IPS-NIHi11 (cell line): ENCODE measurements around the gene SMCO2.

Experiments used
- DNase-seq: peaks from one replicate; pipeline ENCODE4 v3.0.0; 2012; ENCODE audit warnings: mixed read lengths, low spot score

Gene SMCO2

DNA sequence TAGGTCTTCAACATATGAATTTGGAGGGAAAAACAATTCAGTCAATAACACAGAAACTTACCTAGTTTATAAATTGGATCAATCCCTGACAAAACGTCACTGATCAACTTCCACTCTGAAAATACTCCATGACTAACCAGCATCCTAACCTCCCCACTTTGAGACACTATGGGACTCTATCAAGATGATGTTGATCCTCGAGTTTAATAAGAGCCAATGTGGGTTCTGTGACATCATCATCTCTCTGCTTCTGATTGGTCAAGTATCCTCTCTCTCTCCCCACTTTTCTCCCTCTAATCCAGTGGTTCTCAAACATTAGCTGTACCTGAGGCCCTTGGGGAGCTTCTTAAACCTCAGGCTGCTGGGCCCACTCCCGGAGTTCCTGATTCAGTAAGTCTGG is at the start of gene SMCO2:
TSS of gene SMCO2 (plus strand) at position 301 of the 400 bp plus-strand sequence. CDS start 23,896 bp downstream, outside the sequence.
- DNase-seq: no peak

DNA sequence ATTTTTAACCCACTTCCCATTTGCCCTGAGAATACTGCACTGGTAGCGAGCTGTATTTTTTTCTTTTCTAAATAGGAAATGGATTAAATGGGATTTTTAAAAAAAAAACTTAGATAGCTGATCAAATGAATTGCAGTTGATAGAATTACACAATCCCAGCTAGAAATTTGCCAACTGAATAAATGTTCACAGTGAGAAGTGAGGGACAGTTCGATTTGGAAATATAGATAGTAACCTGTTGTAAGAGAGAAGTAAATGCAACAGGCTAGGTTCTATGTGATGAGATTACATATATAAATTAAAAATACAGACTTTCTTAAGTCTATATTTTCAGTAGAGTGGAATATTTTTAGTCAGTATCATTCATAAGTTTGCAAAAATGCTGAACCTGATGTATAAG is 48.1 kb upstream of the SMCO2 start:
- no peak for DNase-seq

DNA sequence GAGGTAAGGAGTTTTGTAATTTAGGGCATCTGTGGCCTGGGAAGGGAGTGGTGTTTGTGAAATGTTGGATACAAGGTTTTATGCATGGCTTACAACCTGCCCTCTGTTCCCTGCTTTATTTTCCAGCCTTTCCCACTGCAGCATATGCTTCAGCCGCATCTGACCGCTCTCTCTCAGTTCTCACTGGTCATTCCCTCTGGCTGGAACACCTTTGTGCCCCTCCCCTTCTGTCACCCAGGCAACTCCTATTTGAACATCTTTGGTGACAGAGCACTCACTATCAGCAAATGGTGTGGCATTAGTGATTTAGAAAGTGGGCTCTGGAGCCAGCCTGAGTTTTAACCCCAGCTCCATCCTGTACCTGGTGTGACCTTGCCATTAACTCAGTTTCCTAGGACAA is 47.5 kb upstream of the SMCO2 start:
- DNase-seq: no peak

DNA sequence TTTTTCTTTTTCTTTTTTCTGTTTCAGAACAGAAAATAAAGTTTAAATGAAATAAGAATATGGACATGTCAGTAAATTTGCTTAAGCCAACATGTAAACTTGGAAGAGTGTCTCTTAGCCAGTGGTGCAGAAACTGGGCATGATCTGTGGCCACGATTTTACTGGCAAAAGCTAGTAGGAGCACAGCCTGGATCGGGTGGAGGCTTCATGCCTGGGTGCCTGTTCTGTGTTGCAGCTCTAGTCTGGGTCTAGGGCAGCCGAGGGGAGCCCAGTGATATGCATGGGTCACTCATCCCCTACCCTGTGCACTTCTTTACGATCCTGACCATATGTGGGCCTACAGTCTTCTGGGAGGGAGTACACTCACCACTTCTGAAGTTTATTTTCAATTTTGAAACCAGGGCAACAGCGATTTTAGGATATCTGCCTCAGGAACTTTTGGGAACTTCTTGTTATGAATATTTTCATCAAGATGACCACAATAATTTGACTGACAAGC is 45.6 kb upstream of the SMCO2 start:
- DNase-seq: no peak

DNA sequence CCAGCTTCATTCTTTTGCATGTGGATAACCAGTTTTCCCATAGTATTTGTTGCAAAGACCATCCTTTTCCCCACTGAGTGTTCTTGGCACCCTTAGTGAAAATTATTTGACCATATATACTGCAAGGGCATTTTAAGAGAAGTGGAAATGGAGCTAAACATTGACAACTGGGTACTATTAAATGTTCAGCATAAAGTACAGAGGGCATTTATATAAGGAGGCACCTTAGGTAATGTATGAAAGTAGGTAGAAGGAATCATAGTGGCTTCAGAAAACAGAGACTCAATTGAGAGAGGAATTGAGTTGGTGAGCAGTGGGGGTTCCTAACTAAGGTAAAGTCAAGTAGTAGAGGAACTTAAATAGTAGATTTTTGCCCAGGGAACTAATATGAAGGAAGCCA is 34.5 kb upstream of the SMCO2 start:
- no peak for DNase-seq

DNA sequence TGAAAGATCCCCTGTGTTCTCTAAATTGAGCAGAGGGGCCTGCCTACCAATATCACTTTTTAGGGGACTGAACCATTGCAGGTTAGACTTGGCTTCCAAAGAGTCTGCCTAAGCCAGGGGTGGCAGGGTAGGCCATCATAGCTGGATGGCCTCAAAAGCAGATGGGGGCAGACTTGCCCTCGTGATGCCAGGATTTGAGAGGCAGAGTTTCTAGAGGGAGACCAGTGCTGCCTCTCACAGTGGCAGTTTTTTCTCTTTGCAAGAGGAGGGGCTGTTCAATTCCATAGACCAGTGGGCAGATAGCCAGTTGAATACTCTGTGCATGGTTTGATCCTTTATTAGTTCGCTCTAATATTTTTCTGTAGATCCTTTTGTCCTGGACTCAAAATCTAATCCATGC is 23.8 kb upstream of the SMCO2 start:
- DNase-seq: no peak

DNA sequence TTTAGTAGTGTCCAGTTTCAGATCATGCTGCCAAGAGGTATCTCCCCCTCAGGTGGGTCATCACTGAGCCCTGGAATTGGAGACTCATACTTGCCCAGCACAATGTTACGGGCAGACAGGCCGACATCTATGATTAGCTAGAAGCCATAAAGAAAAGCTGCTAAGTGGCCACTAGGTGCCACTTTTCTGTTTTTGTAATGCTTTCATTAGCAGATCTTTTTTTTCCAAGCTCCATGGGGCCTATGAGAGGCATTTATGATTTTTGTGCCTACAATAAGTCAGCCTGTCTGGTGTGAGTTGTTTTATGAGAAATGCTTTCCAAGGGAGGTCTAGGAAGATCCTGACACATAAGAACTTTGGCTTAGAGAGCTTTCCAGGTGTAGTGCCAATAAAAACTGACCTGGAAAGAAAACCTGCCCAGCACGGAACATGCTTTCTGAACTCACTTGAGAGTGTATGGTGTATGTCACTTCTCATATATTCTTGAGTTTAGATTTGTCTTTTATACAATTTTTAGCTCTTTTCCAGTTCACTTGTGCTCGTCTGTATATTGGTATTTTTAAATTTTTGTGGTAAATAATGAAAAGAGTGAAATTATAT is 21.8 kb upstream of the SMCO2 start:
- peak; percentile 65 for DNase-seq

DNA sequence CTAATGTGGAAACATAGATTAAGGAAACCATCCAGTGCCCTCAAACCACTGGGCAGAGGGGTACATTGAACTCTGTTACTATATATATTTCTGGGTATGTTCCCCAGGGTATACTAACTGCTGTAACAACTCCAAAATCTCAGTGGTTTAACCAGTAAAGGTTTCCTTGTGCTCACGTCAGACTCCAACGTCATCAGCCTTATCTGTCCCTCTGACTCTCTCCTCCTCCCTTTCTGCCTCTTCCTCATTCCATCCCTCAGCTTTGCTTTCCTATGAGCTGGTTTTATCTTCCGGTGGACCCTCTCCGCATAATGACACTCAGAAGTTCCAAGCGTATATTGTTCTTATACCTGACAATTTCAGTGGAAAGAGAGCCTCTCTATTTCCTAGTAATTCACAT is 21.2 kb upstream of the SMCO2 start:
- DNase-seq: no peak

DNA sequence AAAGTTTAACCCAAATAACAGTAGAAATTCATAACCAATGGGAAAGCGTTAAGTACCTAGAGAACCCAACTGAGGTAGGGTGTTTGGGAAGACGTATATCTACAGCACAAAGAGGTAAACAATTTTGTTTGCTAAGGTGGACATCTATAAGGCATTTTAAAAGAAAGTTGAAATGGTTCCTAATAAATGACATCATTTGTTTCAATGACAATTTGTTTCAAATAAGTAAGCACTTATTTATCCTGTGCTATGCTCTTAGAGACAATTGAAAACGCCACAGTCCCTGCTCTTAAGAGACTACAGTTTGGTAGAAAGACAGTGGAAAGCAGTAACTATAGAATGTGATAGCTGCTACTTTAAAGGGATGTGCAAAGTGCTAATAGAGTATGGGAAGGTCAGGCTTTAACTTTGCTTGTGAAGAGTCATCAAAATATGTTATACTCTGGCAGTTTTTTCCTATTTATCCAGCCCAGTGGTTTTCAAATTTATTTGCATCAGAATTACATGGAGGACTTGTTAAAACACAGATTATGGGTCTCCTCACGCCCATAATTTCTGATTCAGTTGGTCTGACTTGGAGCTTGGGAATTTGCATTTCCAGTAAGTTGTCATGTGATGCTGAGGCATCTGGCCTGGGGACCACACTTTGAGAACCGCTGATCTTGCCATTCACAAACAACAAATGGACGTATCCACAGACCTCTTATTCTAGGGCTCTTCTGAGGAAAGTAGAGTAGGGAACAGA is 19.6 kb upstream of the SMCO2 start:
- DNase-seq: no peak

DNA sequence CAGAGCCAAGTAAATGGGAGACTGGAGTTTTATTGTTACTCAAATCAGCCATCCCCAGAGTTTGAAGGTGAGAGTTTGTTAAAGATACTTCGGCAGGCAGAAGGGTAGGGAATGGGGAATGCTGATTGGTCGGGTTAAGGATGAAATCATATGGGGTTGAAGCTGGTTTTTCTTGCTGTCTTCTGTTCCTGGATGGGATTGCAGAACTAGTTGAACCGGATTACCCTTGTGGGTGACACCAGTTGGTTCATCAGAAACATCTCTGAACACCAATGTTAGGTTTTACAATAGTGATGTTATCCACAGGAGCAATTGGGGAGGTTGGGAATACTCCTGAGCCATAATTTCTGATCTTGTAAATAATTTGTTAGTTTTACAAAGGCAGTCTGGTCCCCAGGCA is 18.7 kb upstream of the SMCO2 start:
- no peak for DNase-seq

DNA sequence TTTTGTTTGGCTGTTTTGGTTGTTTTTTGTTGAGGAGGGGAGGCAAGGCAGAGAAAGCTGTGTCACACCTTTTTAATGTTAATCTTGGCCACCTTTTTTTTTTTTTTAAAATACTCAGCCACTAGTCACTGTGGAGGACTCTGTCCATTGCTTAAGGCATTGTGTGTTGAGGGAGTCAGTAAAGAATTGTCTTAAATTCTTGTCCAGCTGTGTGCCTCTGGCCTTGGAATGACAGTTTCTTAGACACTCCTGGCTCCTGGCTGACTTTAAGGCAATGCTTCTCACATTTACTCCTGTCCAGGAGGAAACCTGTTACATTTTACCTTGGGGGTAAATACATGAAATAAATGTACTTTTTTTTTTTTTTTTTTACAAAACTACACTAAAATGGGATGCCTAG is 18.1 kb upstream of the SMCO2 start:
- DNase-seq: no peak

DNA sequence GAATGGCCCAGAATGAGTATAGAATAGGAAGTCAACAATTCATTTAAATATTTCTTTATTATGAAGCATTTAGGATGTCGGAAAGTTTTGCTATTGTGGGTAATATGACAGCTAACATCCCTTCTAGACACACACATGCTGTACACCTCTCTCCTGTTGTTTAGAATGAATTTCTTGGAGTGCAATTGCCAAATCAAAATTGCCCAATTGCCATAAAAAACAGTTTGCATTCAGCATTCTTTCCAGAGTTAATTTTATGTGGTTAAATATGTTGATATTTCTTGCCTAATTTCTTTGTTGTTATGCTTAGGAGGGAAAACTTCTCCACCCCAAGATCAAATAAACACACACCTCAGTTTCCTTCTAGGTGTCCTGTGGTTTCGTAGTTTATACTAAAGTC is 16.9 kb upstream of the SMCO2 start:
- no peak for DNase-seq

DNA sequence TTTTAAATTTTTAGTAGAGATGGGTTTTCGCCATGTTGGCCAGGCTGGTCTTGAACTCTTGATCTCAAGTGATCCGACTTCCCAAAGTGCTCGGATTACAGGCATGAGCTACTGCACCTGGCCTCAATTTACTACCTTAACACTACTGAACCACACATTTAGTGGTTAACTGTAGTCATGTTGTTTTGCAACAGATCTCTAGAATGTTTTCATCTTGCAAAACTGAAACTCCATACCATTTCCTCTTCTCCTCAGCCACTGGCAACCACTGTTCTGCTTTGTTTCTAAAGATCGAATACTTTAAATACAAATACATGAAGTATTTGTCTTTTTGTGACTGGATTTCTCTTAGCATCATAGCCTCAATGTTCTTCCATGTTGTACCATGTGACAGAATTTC is 15.4 kb upstream of the SMCO2 start:
- no peak for DNase-seq

DNA sequence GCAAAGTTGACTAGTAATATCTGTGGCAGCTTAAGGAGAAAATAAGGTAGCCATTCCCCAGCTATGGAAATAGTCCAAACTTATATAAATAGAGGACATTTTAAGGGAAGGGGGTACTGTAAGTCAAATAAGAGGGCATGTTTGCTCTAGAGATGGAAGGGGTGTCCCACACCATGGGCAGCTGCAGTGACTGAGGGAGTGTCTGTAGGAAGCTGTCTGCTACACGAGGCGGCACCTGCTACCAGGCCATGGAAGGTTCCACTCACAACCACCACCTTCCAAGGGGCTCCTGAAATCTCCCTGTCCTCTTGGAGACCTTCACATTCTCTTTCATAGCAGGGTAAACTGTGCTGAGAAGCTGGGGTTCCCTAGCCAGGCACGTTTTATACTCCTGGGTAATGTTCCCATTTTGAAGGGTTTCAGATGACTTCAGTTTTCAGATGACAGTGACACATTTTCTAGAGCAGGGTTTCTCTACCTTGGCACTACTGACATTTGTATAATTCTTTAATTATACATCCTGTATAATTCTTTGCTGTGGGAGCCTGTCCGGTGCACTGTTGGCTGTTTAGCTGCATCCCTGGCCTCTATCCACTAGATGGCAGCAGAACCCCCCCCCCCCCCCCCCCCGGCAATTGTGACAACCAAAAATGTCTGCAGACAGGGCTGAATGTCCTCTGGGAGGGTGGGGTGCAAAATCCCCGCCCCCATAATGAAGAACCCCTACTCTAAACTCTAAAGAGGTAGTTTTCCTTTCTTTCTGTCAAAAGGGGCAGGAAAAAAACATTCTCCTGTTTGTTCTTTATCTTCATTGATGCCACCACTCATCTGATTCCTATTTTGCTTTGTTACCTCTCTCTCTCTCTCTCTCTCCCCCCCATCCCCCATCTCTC is 11.6 kb upstream of the SMCO2 start:
- DNase-seq: peak; percentile 57

DNA sequence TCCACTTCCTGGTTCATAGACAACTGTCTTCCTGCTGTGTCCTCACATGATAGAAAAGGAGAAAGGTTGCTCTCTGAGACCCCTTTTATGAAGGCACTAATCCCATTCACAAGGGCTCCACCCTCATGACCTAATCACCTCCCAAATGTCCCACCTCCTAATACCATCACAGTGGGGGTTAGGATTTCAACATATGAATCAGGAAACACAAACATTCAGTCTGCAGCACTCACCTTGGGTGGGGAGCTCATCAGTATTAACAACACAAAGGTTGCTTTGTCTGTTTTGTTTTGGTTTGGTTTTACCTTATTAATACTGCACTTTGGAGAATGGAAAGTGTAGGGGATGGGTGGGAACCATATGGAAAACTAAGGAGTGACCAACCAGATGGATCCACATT is 10.5 kb upstream of the SMCO2 start:
- no peak for DNase-seq

DNA sequence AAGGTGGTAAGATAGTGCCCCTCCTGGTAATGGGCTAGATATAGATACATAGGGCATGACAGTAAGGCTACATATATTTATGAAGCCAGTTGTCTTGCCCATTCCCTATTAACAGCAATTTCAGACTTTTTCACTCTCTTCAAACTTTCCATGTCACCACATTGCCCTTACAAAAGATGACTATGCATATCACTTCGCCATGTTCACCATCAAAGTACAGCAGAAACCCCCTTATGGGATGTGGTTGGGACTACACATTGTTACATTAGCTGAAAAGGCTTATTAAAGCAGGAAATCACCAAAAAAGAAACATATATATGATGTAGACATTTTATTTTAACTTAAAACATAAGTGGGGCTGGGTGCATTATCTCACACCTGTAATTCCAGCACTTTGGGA is 9.8 kb upstream of the SMCO2 start:
- no peak for DNase-seq

DNA sequence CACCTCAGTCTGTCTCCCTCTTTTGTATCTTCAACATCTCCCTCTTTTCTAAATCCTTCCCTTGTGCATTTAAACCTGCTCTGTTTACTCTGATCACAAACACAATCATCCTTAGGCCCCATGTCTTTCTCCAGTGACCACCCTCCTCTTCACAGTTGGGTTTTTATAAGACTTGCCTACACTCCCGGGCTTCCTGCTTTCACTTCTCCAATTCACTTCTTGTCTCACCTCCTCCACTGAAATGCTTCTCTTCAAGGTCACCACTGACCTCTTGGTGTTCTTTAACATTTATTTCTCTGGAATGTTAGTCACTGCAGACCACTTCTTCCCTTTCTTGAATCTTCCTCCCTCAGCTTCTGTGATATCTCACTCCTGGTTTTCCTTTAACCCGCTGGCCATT is 8.7 kb upstream of the SMCO2 start:
- DNase-seq: no peak

DNA sequence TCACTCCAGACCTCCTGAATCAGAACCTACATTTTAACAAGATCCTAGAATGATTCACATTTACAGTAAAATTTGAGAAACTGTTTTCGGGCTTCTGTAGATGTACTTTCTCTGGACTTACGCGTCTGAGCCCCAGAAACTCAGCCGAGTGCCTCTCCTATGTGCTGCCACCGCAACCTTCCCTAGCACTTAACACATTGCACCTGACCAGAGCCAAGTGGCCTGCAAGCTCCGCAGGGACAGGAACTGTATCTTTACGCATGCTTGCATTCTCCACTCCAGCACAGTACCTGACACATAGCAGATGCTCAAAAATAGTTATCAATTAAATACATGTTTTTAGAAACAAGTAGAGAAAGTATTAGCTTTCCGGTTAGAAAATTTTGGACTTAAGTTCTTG is 1.2 kb downstream of the SMCO2 start:
- DNase-seq: no peak

DNA sequence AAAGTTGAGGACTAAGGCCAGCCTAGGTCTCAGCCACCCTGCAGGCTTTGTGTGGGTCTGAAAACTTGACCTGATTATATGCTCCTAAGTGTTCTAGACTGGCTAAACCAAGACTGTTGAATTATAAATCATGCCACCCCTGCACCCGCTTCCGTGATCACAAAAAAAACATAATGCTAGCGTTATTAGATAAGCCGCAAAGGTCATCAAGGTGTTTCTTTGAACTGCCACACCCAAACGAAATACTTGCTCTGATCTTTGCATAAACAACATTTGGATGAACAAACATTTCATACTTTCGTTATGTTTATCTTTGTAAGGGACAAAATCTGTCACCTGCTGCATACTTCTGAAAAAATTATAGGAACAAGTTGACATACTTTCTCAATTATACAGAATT is 2.5 kb downstream of the SMCO2 start:
- DNase-seq: no peak

DNA sequence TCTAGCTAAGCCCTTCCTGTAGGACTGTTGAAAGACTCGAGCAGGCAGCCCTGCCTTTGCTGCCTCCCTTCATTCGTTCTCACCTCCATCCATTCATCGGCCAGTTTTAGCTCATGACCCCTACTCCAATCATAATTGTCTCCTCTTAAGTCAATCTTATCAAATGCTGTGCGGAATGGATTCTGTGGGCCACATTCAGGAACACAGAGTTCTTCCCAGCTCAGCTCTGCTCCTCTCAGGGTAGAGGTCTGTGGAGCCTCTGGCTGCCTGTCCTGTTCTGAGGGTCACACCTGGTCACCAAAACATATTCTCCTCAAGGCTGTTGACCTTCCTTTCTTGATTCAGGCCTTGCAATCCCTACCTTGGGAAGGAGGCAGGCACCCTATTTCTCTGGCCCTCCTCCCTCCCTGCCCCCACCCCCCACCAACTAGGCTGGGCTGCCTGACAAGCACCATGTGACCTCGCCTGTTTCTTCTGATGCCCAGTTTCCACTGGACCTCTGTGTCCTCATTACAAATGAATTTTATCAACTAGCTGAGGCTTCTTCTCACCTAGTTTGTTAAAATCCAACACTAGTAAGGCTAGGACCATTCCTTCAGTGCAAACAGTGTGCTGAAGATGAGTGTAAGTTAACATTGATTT is 3.5 kb downstream of the SMCO2 start:
- DNase-seq: no peak

DNA sequence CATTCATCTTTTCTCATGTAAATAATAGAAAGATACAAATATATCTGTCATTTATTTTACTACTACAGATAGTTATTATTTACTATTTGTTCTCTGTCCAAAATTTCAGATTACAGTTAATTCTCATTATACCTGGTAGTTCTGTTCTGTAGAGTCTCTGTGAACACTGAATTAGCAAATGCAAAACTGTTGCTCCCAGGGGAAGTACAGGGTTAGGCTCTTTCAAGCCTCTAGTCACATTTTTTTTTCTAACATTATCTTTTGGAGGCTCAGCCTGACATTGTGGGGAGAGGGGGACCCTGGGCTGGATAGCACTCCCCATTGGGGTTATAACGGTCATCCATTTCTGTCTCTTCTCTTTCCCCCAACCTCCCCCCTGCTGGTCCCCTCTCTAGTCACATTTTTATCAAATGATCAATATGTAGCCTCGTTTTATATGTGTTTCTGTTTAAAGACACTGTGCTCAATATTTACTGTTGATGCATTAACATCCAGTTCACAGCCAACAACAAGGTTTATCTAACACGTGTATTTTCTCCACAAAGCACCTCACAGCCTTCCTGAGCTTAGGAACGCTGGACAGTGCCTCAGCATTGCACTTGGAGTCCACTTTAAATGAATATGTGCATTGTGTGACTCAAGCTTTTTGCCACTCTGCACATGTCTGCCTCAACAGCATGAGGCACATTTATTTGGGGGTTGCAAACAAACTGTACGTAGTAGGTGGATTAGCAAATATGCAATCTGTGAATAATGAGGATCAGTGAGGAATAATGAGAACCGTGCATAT is 4.7 kb downstream of the SMCO2 start:
- no peak for DNase-seq

DNA sequence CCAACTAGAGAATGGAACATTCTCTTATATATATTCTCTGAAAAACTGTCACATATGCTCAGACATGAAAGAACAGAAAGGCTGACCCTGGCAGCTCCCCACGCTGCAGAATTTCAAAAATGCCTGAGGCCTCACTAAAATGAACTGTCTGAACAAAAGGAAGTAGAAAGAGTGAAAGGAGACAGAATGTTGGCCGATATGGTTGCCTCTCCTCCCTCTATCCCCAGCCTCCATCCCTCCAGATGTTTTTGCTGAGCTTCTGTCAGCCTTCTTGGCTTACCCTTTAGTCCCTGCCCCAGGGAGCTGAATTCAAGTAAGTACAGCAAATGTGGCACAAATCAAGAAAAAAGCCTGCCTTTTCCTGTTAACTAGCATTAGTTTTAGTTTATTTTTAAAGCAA is 6.9 kb downstream of the SMCO2 start:
- no peak for DNase-seq
